G401 (cell line): ENCODE data around the gene ZC3H7A. TPM values are rescaled to one million over a fixed set of nuclear protein-coding genes. Genes with fewer than 3 reads are reported as not detected.

ENCODE experiments used
- DNase-seq: peaks from one replicate; pipeline ENCODE4 v3.0.0-alpha.2; 2015; ENCODE audit warnings: low spot score
- in situ Hi-C: cut with HindIII; loops from 2 replicates; pipeline ENCODE4 v1.10.0; 2016; ENCODE audit warnings: low sequenced_read_pairs, mixed read lengths
- total RNA-seq: library from RNA; depleted of rRNA; stranded (reverse); fragments of >200 nt; shearing (Covaris generic); gene quantifications from 2 replicates; pipeline ENCODE4 v1.2.3, GENCODE V29; 2014; rRNA removed

ZC3H7A gene
- total RNA-seq, 1 experiment from 2014 or later = 54.2 TPM

- in situ Hi-C loops = no loop called here
- no peak for DNase-seq
These were observed 80.7 kb downstream of the ZC3H7A start for GRCh38 chr16:11716336-11716735.

DNA sequence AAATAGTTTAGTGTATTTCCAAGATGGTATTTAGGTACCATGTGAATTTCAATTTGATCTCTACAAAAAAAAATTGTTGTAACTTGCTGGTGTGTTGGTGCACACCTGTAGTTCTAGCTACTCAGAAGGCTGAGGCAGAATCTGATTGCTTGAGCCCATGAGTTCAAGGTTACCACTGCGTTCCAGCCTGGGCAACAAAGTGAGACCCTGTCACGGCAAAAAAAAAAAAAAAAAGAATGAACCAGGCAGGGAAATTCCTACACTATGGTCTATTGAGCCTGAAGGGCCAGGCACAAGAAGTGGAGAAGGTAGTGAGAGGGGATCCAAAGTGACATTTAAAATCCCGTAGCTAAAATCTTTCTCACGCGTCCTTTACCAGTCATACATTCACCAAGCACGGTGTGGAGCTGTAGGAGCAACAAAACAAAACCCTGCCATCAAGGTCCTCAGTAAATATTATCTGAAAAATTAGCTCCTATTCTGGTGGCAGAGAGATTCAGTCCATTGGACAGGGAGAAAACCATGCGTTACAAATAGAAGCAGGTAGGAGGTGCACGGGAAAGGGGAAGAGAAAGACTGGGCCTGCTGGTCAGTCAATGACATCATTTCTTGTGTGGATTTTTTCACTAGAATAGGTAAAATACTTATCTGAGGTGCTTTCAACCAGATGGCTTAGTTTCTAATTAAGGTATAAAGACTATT, 81.7 kb downstream of the ZC3H7A start:
- in situ Hi-C loops = no loop called here
- peak; percentile 69 for DNase-seq

- DNase-seq = no peak
- in situ Hi-C loops = no loop called here
These were observed 84.9 kb downstream of the ZC3H7A start for GRCh38 chr16:11712122-11712521.

- in situ Hi-C loops = no loop called here
- DNase-seq = no peak
These were observed 85.4 kb downstream of the ZC3H7A start for GRCh38 chr16:11711662-11712061.

- no peak for DNase-seq
- in situ Hi-C loops = no loop called here
These were observed 88.6 kb downstream of the ZC3H7A start for GRCh38 chr16:11708421-11708820.

DNA sequence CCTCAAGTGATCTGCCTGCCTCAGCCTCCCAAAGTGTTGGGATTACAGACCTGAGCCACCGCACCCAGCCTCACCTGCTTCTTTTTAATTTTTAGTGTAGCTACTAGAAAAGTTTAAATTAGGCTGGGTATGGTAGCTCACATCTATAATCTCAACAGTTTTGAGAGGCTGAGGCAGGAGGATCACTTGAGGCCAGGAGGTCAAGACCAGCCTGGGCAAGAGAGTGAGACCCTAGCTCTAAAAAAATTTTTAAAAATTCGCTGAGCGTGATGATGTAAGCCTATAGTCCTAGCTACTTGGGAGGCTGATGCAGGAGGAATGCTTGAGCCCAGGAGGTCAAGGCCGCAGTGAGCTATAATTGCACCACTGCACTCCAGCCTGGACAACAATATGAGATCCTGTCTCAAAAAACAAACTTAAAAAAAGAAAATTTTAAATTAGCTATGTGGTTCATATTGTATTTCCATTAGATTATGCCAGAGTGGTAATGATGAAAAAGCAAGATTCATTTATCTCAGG, 89.3 kb downstream of the ZC3H7A start:
- in situ Hi-C loops = no loop called here
- DNase-seq = no peak

GRCh38 chr16:11706180-11706742, 90.8 kb downstream of the ZC3H7A start:
- in situ Hi-C loops = no loop called here
- no peak for DNase-seq

DNA sequence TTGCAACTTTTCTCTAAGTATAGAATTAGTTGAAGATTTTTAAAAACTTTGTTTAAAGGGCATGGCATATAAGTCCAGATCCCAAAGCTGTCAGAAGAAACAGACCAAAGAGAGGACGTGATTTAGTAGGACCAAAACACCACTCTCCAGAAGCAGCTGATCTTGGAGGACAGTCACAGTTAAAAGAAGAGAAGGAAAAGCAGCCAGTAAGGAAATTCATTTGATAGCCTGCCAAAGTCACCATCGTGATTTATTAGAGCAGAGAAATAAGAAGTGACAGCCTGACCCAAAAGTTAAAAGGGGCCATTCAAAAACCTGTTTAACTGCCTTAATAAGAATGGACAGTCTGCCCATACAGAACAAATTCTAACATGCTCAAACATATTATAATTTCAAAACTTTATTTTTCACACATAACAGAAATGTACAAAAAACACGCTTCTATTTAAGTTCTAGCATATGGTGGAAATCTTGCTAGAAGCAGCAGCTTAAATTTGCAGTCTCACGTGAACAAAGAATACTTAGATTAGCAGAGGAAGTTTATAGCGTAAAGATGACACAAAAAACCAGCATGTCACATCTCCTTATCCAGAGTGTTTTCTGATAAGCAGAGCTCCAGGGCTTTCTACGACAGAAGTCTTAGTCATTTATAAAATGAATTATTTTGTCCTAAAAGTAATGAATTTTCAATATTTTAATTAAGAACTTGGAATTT, 91.6 kb downstream of the ZC3H7A start:
- DNase-seq = peak; percentile 79
- in situ Hi-C loops = no loop called here

Other genes starting within 250 kb of the ZC3H7A start
- 43.3 and 50.5 TPM in 2 replicates for gene LITAF, start 210.3 kb downstream of the ZC3H7A start, total RNA-seq
- gene SNN, start 128.8 kb downstream of the ZC3H7A start, total RNA-seq = 18.2 and 28.1 TPM in 2 replicates
- 25.4 and 31.9 TPM in 2 replicates for gene TXNDC11, start 54.4 kb downstream of the ZC3H7A start, total RNA-seq
- 391 and 624 TPM in 2 replicates for gene RSL1D1, start 54.3 kb upstream of the ZC3H7A start, total RNA-seq
- gene GSPT1, start 118.7 kb upstream of the ZC3H7A start, total RNA-seq = 22.8 and 26.5 TPM in 2 replicates
- 0.43 and 0.47 TPM in 2 replicates for gene NPIPB2, start 144.8 kb upstream of the ZC3H7A start, total RNA-seq
- not detected in 2 replicates for gene TNFRSF17, start 168.0 kb upstream of the ZC3H7A start, total RNA-seq
- 6.7 and 7.7 TPM in 2 replicates for gene SNX29, start 179.5 kb upstream of the ZC3H7A start, total RNA-seq